Lung (tissue), 12 donors: ENCODE data around the gene ADAMTS17. TPM values are rescaled to one million over a fixed set of nuclear protein-coding genes. Genes with fewer than 3 reads are reported as not detected.

Experiments used
- ATAC-seq: fragments of 200-7000 bp; cut with Tn5 transposase; one replicate; pipeline ENCODE4 v1.9.1; 2020; ENCODE audit warnings: moderate number of reproducible peaks; ENCODE audit not compliant: insufficient read depth, low FRiP score
- DNase-seq, 3 donors: peaks; one replicate each; pipeline ENCODE4 v3.0.0-alpha.2; 2013 to 2017
- H3K27ac ChIP-seq, 2 donors: one replicate each; pipeline ENCODE4 v1.5.1; 2013; ENCODE audit warnings: mild to moderate bottlenecking in 2 of 2, moderate library complexity in 2 of 2, control low read depth in 1 of 2, inconsistent platforms in 1 of 2, low read depth in 1 of 2, low read length in 1 of 2
- H3K27me3 ChIP-seq, 3 donors: one replicate each; pipeline ENCODE4 v1.5.1; 2013; ENCODE audit warnings: low read length in 2 of 3; ENCODE audit not compliant: control insufficient read depth in 3 of 3, insufficient read depth in 3 of 3
- H3K36me3 ChIP-seq, 4 donors: one replicate each; pipeline ENCODE4 v1.5.1; 2013; ENCODE audit warnings: low read length in 4 of 4, mild to moderate bottlenecking in 1 of 4, moderate library complexity in 1 of 4; ENCODE audit not compliant: control insufficient read depth in 4 of 4, insufficient read depth in 4 of 4
- H3K4me1 ChIP-seq, 5 donors: one replicate each; pipeline ENCODE4 v1.5.1; 2013; ENCODE audit warnings: low read length in 5 of 5, mild to moderate bottlenecking in 2 of 5, moderate library complexity in 1 of 5; ENCODE audit not compliant: control insufficient read depth in 5 of 5, insufficient read depth in 5 of 5
- H3K4me3 ChIP-seq: one replicate; pipeline ENCODE4 v1.5.1; 2013; ENCODE audit warnings: mild to moderate bottlenecking, control low read depth, moderate library complexity
- H3K9ac ChIP-seq, 2 donors: one replicate each; pipeline ENCODE4 v1.5.1; 2013; ENCODE audit warnings: low read length in 2 of 2, control low read depth in 1 of 2; ENCODE audit not compliant: insufficient read depth in 1 of 2
- H3K9me3 ChIP-seq, 4 donors: one replicate each; pipeline ENCODE4 v1.5.1; 2013; ENCODE audit warnings: low read length in 3 of 4, mild to moderate bottlenecking in 1 of 4, moderate library complexity in 1 of 4; ENCODE audit not compliant: control insufficient read depth in 4 of 4, insufficient read depth in 3 of 4
- WGBS, 2 donors: extraction: QIAGEN DNeasy Blood & Tissue Kit; methylation state at CpG; one replicate each; pipeline ENCODE4 v1.1.7; 2013; 5-methylcytosine and 5-hydroxymethylcytosine counted together
- polyA plus RNA-seq, 2 donors: library from polyadenylated mRNA; stranded (reverse); fragments of 200-250 nt; gene quantifications; one replicate each; pipeline ENCODE4 v1.2.1, GENCODE V29; 2013
- total RNA-seq, 2 donors: library from RNA; depleted of rRNA in 1 of 2; stranded (reverse); fragments of >200 nt in 1 of 2; gene quantifications; one replicate each; pipeline ENCODE4 v1.2.1, GENCODE V29; 2014 to 2021
- TF ChIP-seq, protein P1 (sequence below): IDR thresholded peaks from 2 replicates; pipeline ENCODE4 v1.5.1; 2012; ENCODE audit warnings: mild to moderate bottlenecking; ENCODE audit errors: control extremely low read depth, extremely low read depth
- donor health status: control.
- donor health status: control.
- donor health status: Bipolar disorder and iron deficiency.
- donor health status: healthy.
- donor health status: DM: yes; HTN: yes; CAD: no.

ADAMTS17 gene
- total and polyA plus RNA-seq, 4 donors: 0.47 to 6.6 (median 2.2) TPM

DNA sequence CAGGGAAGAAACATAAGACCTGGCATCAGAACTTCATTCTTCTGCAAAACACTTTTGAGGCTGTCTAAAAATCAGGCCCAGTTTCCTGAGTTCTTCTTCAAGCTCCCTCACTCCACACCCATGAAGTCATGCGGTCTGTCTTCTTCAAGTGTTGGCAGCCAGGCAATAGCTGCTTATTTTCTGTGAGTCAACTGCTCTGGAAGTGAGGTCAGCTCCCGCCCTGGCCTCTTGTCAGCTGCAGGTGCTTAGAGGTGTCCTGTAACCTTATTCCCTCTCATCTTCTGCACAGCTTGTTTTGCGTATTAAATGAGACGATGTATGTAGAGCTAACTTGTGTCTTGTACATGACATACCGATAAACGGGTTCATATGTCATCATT, 226.1 kb downstream of the ADAMTS17 start:
- Histone ChIP-seq H3K36me3 (no peaks in the 10 kb centered on the region), H3K27ac (no peak overlapping the region), H3K9ac (no peak overlapping the region), H3K9me3 (peaks cover 0 to 7% (median 0%) of the 10 kb centered on the region in 4 donors), H3K27me3 (no peaks in the 10 kb centered on the region), H3K4me1 (peaks cover 15 to 46% (median 19%) of the 10 kb centered on the region in 5 donors), H3K4me3 (no peak overlapping the region)
- TF ChIP-seq, protein P1, sequence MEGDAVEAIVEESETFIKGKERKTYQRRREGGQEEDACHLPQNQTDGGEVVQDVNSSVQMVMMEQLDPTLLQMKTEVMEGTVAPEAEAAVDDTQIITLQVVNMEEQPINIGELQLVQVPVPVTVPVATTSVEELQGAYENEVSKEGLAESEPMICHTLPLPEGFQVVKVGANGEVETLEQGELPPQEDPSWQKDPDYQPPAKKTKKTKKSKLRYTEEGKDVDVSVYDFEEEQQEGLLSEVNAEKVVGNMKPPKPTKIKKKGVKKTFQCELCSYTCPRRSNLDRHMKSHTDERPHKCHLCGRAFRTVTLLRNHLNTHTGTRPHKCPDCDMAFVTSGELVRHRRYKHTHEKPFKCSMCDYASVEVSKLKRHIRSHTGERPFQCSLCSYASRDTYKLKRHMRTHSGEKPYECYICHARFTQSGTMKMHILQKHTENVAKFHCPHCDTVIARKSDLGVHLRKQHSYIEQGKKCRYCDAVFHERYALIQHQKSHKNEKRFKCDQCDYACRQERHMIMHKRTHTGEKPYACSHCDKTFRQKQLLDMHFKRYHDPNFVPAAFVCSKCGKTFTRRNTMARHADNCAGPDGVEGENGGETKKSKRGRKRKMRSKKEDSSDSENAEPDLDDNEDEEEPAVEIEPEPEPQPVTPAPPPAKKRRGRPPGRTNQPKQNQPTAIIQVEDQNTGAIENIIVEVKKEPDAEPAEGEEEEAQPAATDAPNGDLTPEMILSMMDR: no peak
- WGBS, 2 donors: 90 to 91% methylated on average over 6 of the region's 6 CpGs
- no peak for DNase-seq
- no peak for ATAC-seq

GRCh38 chr15:100115066-100115710, 226.6 kb downstream of the ADAMTS17 start:
- ATAC-seq (no peak), DNase-seq (no peak)
- 78 to 83% methylated on average over 19 of the region's 19 CpGs for WGBS, 2 donors
- Histone ChIP-seq H3K27ac (peak overlapping the region in 1 of 2 donors; percentile 63), H3K4me3 (no peak overlapping the region), H3K36me3 (no peaks in the 10 kb centered on the region), H3K27me3 (no peaks in the 10 kb centered on the region), H3K9ac (no peak overlapping the region), H3K9me3 (peaks cover 0 to 7% (median 0%) of the 10 kb centered on the region in 4 donors), H3K4me1 (peaks cover 16 to 46% (median 21%) of the 10 kb centered on the region in 5 donors)
- TF ChIP-seq, protein P1: no peak

GRCh38 chr15:100114571-100114970, 227.2 kb downstream of the ADAMTS17 start:
- no peak overlapping the region for H3K4me3 ChIP-seq
- 27% methylated on average over 9 of the region's 9 CpGs for WGBS, 2 donors
- no peaks in the 10 kb centered on the region for H3K36me3 ChIP-seq
- ATAC-seq (peak; percentile 8), DNase-seq (peak; percentile 81 to 82 (median 81))
- peaks cover 0 to 4% (median 0%) of the 10 kb centered on the region in 4 donors for H3K9me3 ChIP-seq
- H3K27ac ChIP-seq: peak overlapping the region; percentile 11 to 63
- H3K27me3 ChIP-seq: no peaks in the 10 kb centered on the region
- peaks cover 16 to 46% (median 21%) of the 10 kb centered on the region in 5 donors for H3K4me1 ChIP-seq
- peak overlapping the region; percentile 31 to 57 for H3K9ac ChIP-seq
- TF ChIP-seq, protein P1: no peak

DNA sequence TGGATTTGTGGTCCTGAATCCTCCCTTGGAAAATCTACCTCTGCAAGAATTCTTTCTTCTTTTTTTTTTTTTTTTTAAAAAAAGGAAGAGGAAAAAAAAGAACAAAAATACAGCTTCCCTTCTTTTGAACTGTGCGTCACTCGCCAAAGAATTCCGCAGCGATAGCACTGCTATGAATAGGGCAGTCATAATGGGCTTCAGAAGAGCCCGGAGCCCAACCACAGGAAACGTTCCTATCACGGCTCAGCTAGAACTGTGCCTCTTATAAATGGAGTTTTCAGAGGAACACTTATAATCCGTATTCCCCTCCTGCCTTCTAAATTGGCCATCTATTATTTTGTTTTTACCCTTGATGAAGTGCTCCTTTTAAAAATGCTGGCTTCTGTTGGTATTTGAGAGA, 227.7 kb downstream of the ADAMTS17 start:
- 5 to 6% methylated on average over 8 of the region's 8 CpGs for WGBS, 2 donors
- peak overlapping the region; percentile 11 to 63 for H3K27ac ChIP-seq
- ATAC-seq (peak; percentile 59), DNase-seq (peak; percentile 87 to 95 (median 93))
- peaks cover 16 to 46% (median 21%) of the 10 kb centered on the region in 5 donors for H3K4me1 ChIP-seq
- peak overlapping the region; percentile 31 to 57 for H3K9ac ChIP-seq
- H3K4me3 ChIP-seq: no peak overlapping the region
- H3K27me3 ChIP-seq: no peaks in the 10 kb centered on the region
- H3K9me3 ChIP-seq: peaks cover 0 to 2% (median 0%) of the 10 kb centered on the region in 4 donors
- TF ChIP-seq, protein P1: no peak
- no peaks in the 10 kb centered on the region for H3K36me3 ChIP-seq
